ENCODE results near the gene PARN. TPM values are rescaled to one million over a fixed set of nuclear protein-coding genes. Genes with fewer than 3 reads are reported as not detected.

PARN gene
- total and polyA plus RNA-seq, 2 of the 4 experiments (the other 2 are of a cell fraction): 24.6 to 25.1 TPM

GRCh38 chr16:14560523-14560922 is 69.5 kb downstream of the PARN start:
- Histone ChIP-seq H4K91ac (ENCODE audit: insufficient read depth, low read depth, low read length) (no peak overlapping the region), H3K36me3 (ENCODE audit: control insufficient read depth, insufficient read depth, low read length) (no peaks in the 10 kb centered on the region), H3K27ac (ENCODE audit: insufficient read depth, low read length) (no peak overlapping the region), H3K9ac (ENCODE audit: low read depth, low read length) (no peak overlapping the region), H2BK20ac (ENCODE audit: low read depth, low read length) (no peak overlapping the region), H3K23ac (ENCODE audit: low read depth, low read length) (no peak overlapping the region), H3K9me3 (ENCODE audit: control insufficient read depth, insufficient read depth, low read length) (no peaks in the 10 kb centered on the region), H2AFZ (replicated peaks; ENCODE audit: low read length, poor library complexity) (no peak overlapping the region), H3K9me1 (ENCODE audit: insufficient read depth, low read length) (peaks cover 11% of the 10 kb centered on the region; the same call in 1 of the 2 replicates), H3K14ac (replicated peaks; ENCODE audit: low read depth, low read length) (no peak overlapping the region), H2AK5ac (ENCODE audit: low read depth, low read length) (no peak overlapping the region), H3K4me2 (ENCODE audit: low read depth, low read length) (no peak overlapping the region), H4K8ac (ENCODE audit: low read depth in 2 of 2, low read length in 2 of 2) (no peak overlapping the region), H4K5ac (ENCODE audit: low read depth, low read length) (no peak overlapping the region), H3K4me3 (ENCODE audit: insufficient read depth, low read depth, low read length) (no peak overlapping the region), H3K4ac (ENCODE audit: low read depth, low read length) (no peak overlapping the region), H3K56ac (ENCODE audit: extremely low read depth, insufficient read depth, low read length) (no peak overlapping the region), H2AK9ac (replicated peaks; ENCODE audit: low read depth, low read length, poor library complexity) (no peak overlapping the region), H3K27me3 (ENCODE audit: control insufficient read depth, insufficient read depth, low read length) (no peaks in the 10 kb centered on the region), H3K79me1 (ENCODE audit: low read depth in 1 of 2, low read length in 2 of 2) (peaks cover 0 to 13% of the 10 kb centered on the region in 2 experiments; a peak in 2 of 4 replicates), H2BK5ac (ENCODE audit: low read depth, low read length, poor library complexity, severe bottlenecking) (no peak overlapping the region), H4K20me1 (ENCODE audit: insufficient read depth, low read length) (no peaks in the 10 kb centered on the region; the same call in 1 of the 2 replicates), H3K18ac (ENCODE audit: low read depth, low read length) (no peak overlapping the region), H3K4me1 (ENCODE audit: control insufficient read depth, insufficient read depth, low read length) (peaks cover under 1% of the 10 kb centered on the region), H2BK120ac (ENCODE audit: low read depth, low read length) (no peak overlapping the region), H2BK15ac (ENCODE audit: low read depth, low read length) (no peak overlapping the region)
- no peak for DNase-seq
- intact Hi-C loops (cut with micrococcal nuclease): no loop called here
- no TSS peak for BruUV-seq (replicated peaks)
- dilution Hi-C loops (cut with HindIII; ENCODE audit: low sequenced_read_pairs, unreplicated experiment): no loop called here
- 100% methylated on average over 2 of the region's 7 CpGs; no CpG with 5 or more reads in 1 of the 2 experiments for WGBS, 2 experiments (ENCODE audit: extremely low coverage in 2 of 2, insufficient read length in 1 of 2)
- CTCF ChIA-PET: no interaction called here
- TF ChIP-seq SMC3 (IDR thresholded peaks at IDR 0.05; ENCODE audit: low read depth, low read length): no peak
- no peak for TF ChIP-seq NFE2L2 (IDR thresholded peaks at IDR 0.05; ENCODE audit: low read depth, low read length)
- TF ChIP-seq, protein P1, sequence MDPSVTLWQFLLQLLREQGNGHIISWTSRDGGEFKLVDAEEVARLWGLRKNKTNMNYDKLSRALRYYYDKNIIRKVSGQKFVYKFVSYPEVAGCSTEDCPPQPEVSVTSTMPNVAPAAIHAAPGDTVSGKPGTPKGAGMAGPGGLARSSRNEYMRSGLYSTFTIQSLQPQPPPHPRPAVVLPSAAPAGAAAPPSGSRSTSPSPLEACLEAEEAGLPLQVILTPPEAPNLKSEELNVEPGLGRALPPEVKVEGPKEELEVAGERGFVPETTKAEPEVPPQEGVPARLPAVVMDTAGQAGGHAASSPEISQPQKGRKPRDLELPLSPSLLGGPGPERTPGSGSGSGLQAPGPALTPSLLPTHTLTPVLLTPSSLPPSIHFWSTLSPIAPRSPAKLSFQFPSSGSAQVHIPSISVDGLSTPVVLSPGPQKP (IDR thresholded peaks at IDR 0.05; ENCODE audit: borderline replicate concordance, low read depth, low read length): no peak
- in situ Hi-C loops (cut with MboI; ENCODE audit: low sequenced_read_pairs): no loop called here
- peak; percentile 34; the same call in 1 of the 2 replicates for ATAC-seq (ENCODE audit: low read depth)
- POLR2A ChIA-PET (ENCODE audit: unreplicated experiment): no interaction called here
